Neutrophil (primary cell): ENCODE data around the gene MYO7A.

Source experiments
- H3K27ac ChIP-seq: fragments of 200-600 bp; sonication (generic); 2 replicates; pipeline ENCODE4 v1.5.1; 2016; ENCODE audit warnings: mild to moderate bottlenecking, moderate library complexity
- H3K27me3 ChIP-seq: fragments of 200-600 bp; sonication (generic); 2 replicates; pipeline ENCODE4 v1.6.0; 2016; ENCODE audit warnings: mild to moderate bottlenecking
- H3K36me3 ChIP-seq: fragments of 200-600 bp; sonication (generic); 2 replicates; pipeline ENCODE4 v1.5.1; 2017
- H3K4me1 ChIP-seq, 2 experiments: fragments of 200-600 bp in 1 of 2; sonication (generic) in 1 of 2; 1 replicate in 1 of 2; 2 replicates in 1 of 2; pipeline versions ENCODE4 v1.5.1 to v1.6.1; 2013 to 2016; ENCODE audit warnings: low read depth in 1 of 2, low read length in 1 of 2, mild to moderate bottlenecking in 1 of 2, moderate library complexity in 1 of 2; ENCODE audit not compliant: control insufficient read depth in 1 of 2, insufficient read depth in 1 of 2
- H3K4me3 ChIP-seq, 2 experiments: fragments of 200-600 bp in 1 of 2; sonication (generic) in 1 of 2; 1 replicate in 1 of 2; 2 replicates in 1 of 2; pipeline ENCODE4 v1.5.1; 2013 to 2016; ENCODE audit warnings: low read depth in 1 of 2, low read length in 1 of 2, mild to moderate bottlenecking in 1 of 2, moderate library complexity in 1 of 2
- H3K9me3 ChIP-seq: fragments of 200-600 bp; sonication (generic); 2 replicates; pipeline ENCODE4 v1.5.1; 2016
- CTCF ChIP-seq: fragments of 200-600 bp; sonication (generic); IDR thresholded peaks from 2 replicates; pipeline ENCODE4 v1.5.1; 2016; ENCODE audit warnings: antibody characterized with exemption

MYO7A gene

GRCh38 chr11:77121096-77121640, 6.9 kb upstream of the MYO7A start:
- Histone ChIP-seq H3K27ac (no peak overlapping the region), H3K27me3 (peaks cover 10% of the 10 kb centered on the region), H3K9me3 (no peaks in the 10 kb centered on the region), H3K36me3 (no peaks in the 10 kb centered on the region), H3K4me3 (no peak overlapping the region), H3K4me1 (no peaks in the 10 kb centered on the region)
- no peak for TF ChIP-seq CTCF

GRCh38 chr11:77121876-77122575, 6.0 kb upstream of the MYO7A start:
- no peak overlapping the region for H3K4me3 ChIP-seq
- no peak for TF ChIP-seq CTCF
- H3K36me3 ChIP-seq = no peaks in the 10 kb centered on the region
- peaks cover 2% of the 10 kb centered on the region in 2 experiments for H3K4me1 ChIP-seq
- H3K27me3 ChIP-seq = peaks cover 18% of the 10 kb centered on the region
- H3K9me3 ChIP-seq = no peaks in the 10 kb centered on the region
- no peak overlapping the region for H3K27ac ChIP-seq

GRCh38 chr11:77122576-77123212, 5.4 kb upstream of the MYO7A start:
- peaks cover 8% of the 10 kb centered on the region in 2 experiments for H3K4me1 ChIP-seq
- no peaks in the 10 kb centered on the region for H3K36me3 ChIP-seq
- no peak for TF ChIP-seq CTCF
- H3K27ac ChIP-seq = no peak overlapping the region
- no peak overlapping the region for H3K4me3 ChIP-seq
- peaks cover 25% of the 10 kb centered on the region for H3K27me3 ChIP-seq
- H3K9me3 ChIP-seq = no peaks in the 10 kb centered on the region

- Histone ChIP-seq H3K27me3 (peaks cover 34% of the 10 kb centered on the region), H3K36me3 (no peaks in the 10 kb centered on the region)
These were observed 4.5 kb upstream of the MYO7A start for GRCh38 chr11:77123591-77123990.

GRCh38 chr11:77124041-77124440, 4.0 kb upstream of the MYO7A start:
- Histone ChIP-seq H3K27me3 (peaks cover 39% of the 10 kb centered on the region), H3K9me3 (no peaks in the 10 kb centered on the region), H3K4me3 (no peak overlapping the region), H3K4me1 (peaks cover 8% of the 10 kb centered on the region in 2 experiments), H3K27ac (no peak overlapping the region), H3K36me3 (no peaks in the 10 kb centered on the region)
- TF ChIP-seq CTCF = no peak

More at GRCh38 chr11:77123591-77123990, 4.5 kb upstream of the MYO7A start:
- no peak for TF ChIP-seq CTCF
- Histone ChIP-seq H3K9me3 (no peaks in the 10 kb centered on the region), H3K4me3 (no peak overlapping the region), H3K4me1 (peaks cover 8% of the 10 kb centered on the region in 2 experiments), H3K27ac (no peak overlapping the region)
